HG02623 (cell line): Measurements from ENCODE around the gene SDS.

Experiments
- ATAC-seq: cut with Tn5 transposase; IDR thresholded peaks from one replicate; pipeline ENCODE4 v1.9.1; 2021; ENCODE audit warnings: moderate library complexity; ENCODE audit not compliant: unreplicated experiment

The SDS gene

GRCh38 chr12:113403435-113404415, at the start of gene SDS:
TSS of gene SDS (minus strand) at chr12:113403887. CDS start at chr12:113399708, 4,179 bp downstream.
- no peak for ATAC-seq

GRCh38 chr12:113453330-113453729, 49.6 kb upstream of the SDS start:
- ATAC-seq = no peak

DNA sequence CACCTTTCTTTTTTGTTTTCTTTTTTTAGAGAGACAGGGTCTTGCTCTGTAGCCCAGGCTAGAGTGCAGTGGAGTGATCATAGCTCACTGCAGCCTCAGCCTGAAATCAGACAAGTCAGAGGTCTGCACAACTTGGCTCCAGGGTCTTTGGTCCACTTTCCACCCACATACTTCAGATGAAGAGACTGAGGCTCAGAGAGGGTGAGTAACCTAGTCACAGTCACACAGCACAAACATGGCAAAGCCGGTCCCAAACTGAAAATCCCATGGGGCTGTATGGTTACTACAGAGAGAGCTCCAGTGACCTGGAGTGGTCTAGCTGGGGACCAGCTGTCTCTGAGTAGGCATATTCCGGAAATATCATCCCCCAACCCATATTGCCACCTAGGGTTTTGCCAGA, 48.8 kb upstream of the SDS start:
- ATAC-seq = no peak

- no peak for ATAC-seq
Measured at GRCh38 chr12:113449839-113450238, 46.2 kb upstream of the SDS start.

GRCh38 chr12:113449299-113449698, 45.6 kb upstream of the SDS start:
- ATAC-seq = no peak

DNA sequence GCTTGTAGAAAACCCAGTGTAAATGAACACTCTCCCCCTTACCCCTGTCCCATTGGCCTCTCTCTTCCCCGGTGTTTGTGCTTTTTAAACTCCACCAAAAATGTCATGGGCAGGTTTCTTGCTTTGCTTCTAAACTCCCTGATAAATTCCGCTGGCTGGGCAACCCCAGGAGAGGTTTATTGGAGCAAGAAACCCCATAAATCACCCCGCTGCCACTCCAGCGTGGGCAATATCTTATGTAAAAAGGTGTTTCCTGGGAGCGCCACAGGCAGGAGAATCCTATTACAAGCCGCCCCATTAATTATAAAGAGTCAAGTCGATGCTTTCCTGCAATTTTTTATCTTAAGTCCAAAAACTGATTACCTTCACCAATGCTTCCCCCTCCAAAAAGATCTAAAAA, 45.2 kb upstream of the SDS start:
- ATAC-seq = no peak

DNA sequence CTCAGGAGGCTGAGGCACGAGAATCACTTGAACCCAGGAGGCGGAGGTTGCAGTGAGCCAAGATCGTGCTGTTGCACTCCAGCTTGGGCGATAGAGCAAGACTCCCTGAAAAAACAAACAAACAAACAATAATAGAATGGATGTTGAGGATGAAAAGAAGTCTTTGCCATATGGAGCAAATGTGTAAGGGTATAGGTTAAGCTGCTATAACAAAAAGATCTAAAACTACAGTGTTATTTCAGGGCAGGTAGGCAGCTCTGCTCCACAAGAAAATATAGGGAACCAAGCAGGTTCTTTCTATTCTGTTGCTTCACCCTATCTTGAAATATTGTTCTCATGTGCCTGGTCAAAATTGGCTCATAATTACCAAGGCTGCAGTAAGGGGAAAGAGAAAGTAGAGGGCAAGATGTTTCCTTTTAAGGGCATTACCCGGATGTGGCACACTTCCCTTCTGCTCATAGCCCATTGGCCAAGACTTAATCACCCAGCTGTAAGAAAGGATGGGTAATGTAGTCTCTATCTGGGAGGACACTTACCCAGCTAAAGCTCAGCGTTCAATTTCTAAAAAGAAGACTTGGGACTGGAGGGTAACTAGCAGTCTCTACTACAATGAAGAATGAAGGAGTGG, 42.0 kb upstream of the SDS start:
- no peak for ATAC-seq

GRCh38 chr12:113443030-113443539, 39.4 kb upstream of the SDS start:
- no peak for ATAC-seq

- ATAC-seq = no peak
Measured at GRCh38 chr12:113440947-113441782, 37.5 kb upstream of the SDS start.

DNA sequence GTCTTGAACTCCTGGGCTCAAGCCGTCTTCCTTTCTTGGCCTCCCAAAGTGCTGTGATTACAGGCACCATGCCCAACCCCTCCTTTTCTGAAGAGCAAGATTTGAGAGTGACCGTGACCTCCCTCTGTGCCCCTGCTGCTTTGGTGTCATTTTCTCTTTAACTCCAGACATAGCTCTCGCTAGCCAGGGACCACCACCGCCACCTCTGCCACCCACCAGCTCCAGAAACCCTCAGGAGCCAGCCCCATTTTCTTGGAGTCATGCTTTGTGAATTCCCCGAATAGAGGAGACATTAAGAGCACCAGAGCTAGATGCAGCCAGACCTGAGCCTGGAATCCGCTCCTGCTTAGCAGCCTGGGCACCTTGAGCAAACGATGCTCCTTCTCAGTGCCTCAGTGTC, 36.6 kb upstream of the SDS start:
- no peak for ATAC-seq

GRCh38 chr12:113439606-113440030, 35.9 kb upstream of the SDS start:
- ATAC-seq = no peak

- no peak for ATAC-seq
Measured at GRCh38 chr12:113439301-113439597, 35.6 kb upstream of the SDS start.

- no peak for ATAC-seq
Measured at GRCh38 chr12:113438523-113439300, 35.0 kb upstream of the SDS start.

GRCh38 chr12:113437729-113438100, 34.0 kb upstream of the SDS start:
- no peak for ATAC-seq

DNA sequence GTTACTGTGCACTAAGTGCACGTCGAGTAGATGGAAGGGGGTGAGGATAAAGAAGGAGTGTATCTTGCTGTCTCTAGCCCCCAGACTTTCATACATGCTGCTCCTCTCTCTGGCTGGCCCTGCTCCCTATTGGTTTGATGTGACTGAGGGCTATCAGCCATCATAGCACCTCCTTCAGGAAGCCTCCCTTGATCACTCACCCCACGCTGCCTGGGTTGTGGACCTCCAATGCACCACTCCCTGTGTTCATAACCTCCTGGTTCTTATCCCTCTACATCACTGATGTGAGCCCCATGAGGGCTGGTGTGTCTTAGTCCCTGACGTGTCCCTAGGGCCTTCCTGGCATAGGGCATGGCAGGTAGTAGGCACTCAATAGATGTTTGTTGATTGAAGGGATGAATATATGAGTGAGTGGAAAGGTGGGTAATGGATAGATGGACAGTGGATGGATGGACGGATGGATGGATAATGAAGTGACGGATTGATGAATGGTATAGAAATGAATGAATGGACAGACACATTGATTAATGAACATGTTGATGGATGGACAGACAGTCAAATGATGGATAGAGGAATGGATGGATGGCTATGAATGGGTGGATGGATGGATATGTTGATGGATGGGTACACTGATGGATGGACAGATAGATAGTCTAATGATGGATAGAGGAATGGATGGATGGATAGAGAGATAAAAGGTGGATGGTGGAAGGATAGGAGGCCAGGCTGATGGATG, 33.5 kb upstream of the SDS start:
- no peak for ATAC-seq

GRCh38 chr12:113436586-113436985, 32.9 kb upstream of the SDS start:
- no peak for ATAC-seq

- no peak for ATAC-seq
Measured at GRCh38 chr12:113435367-113435766, 31.7 kb upstream of the SDS start.

GRCh38 chr12:113432986-113433385, 29.3 kb upstream of the SDS start:
- no peak for ATAC-seq

GRCh38 chr12:113428482-113428881, 24.8 kb upstream of the SDS start:
- no peak for ATAC-seq

DNA sequence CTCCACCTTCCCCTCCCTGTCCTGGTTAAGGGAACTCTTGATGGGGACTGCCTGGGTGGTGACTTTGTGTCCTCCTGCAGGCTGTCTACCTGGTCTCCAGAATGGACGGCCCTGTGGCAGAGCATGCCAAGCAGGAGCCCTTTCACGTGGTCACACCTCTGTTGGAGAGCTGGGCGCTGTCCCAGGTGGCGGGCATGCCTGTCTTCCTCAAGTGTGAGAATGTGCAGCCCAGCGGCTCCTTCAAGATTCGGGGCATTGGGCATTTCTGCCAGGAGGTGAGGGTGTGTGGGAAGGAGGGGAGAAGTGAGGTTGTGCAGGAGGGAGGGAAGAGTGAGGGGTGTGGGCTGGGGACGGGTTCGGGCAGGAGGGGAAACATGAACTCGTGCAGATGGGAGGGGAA, 24.2 kb upstream of the SDS start:
- ATAC-seq = no peak
